Skeletal muscle satellite cell (primary cell): ENCODE data around the gene GPC5.

Source experiments
- H3K27me3 ChIP-seq: 2 replicates; pipeline ENCODE4 v1.7.0; 2013; ENCODE audit warnings: low read length; ENCODE audit not compliant: control insufficient read depth, insufficient read depth
- H3K36me3 ChIP-seq: 2 replicates; pipeline ENCODE4 v1.7.0; 2013; ENCODE audit warnings: mild to moderate bottlenecking, control low read depth, low read length; ENCODE audit not compliant: insufficient read depth
- H3K4me1 ChIP-seq: 2 replicates; pipeline ENCODE4 v1.7.0; 2013; ENCODE audit warnings: low read length; ENCODE audit not compliant: control insufficient read depth, insufficient read depth
- H3K4me2 ChIP-seq: 2 replicates; pipeline ENCODE4 v1.7.0; 2013; ENCODE audit warnings: mild to moderate bottlenecking, low read length
- H3K4me3 ChIP-seq: 2 replicates; pipeline ENCODE4 v1.7.0; 2013; ENCODE audit warnings: low read length
- H3K9ac ChIP-seq: 2 replicates; pipeline ENCODE4 v1.7.0; 2013; ENCODE audit warnings: mild to moderate bottlenecking, low read depth, low read length, moderate library complexity
- H3K9me3 ChIP-seq: replicated peaks from 2 replicates; pipeline ENCODE4 v1.7.0; 2013; ENCODE audit warnings: mild to moderate bottlenecking, control low read depth, low read length

The GPC5 gene

GRCh38 chr13:91902291-91902690 is 503.9 kb downstream of the GPC5 start:
- H3K4me2 ChIP-seq, result no peak overlapping the region
- H3K27me3 ChIP-seq, result no peaks in the 10 kb centered on the region
- H3K4me3 ChIP-seq, result no peak overlapping the region
- no peaks in the 10 kb centered on the region for H3K4me1 ChIP-seq
- H3K36me3 ChIP-seq, result no peaks in the 10 kb centered on the region
- no peak overlapping the region for H3K9ac ChIP-seq
- no peaks in the 10 kb centered on the region for H3K9me3 ChIP-seq

- Histone ChIP-seq H3K9me3 (no peaks in the 10 kb centered on the region), H3K27me3 (no peaks in the 10 kb centered on the region), H3K4me1 (no peaks in the 10 kb centered on the region), H3K36me3 (no peaks in the 10 kb centered on the region), H3K9ac (no peak overlapping the region), H3K4me2 (no peak overlapping the region), H3K4me3 (no peak overlapping the region)
These were observed 505.6 kb downstream of the GPC5 start for GRCh38 chr13:91904005-91904404.

GRCh38 chr13:91904597-91904996 is 506.2 kb downstream of the GPC5 start:
- Histone ChIP-seq H3K27me3 (no peaks in the 10 kb centered on the region), H3K9ac (no peak overlapping the region), H3K4me3 (no peak overlapping the region), H3K36me3 (no peaks in the 10 kb centered on the region), H3K4me2 (no peak overlapping the region), H3K4me1 (no peaks in the 10 kb centered on the region), H3K9me3 (no peaks in the 10 kb centered on the region)

- no peaks in the 10 kb centered on the region for H3K27me3 ChIP-seq
- H3K9ac ChIP-seq, result no peak overlapping the region
- H3K4me3 ChIP-seq, result no peak overlapping the region
- H3K36me3 ChIP-seq, result no peaks in the 10 kb centered on the region
- no peaks in the 10 kb centered on the region for H3K9me3 ChIP-seq
- H3K4me2 ChIP-seq, result no peak overlapping the region
- no peaks in the 10 kb centered on the region for H3K4me1 ChIP-seq
These were observed 509.0 kb downstream of the GPC5 start for GRCh38 chr13:91907398-91907797.

- no peak overlapping the region for H3K9ac ChIP-seq
- H3K4me2 ChIP-seq, result no peak overlapping the region
- H3K36me3 ChIP-seq, result no peaks in the 10 kb centered on the region
- no peak overlapping the region for H3K4me3 ChIP-seq
- H3K9me3 ChIP-seq, result no peaks in the 10 kb centered on the region
- H3K27me3 ChIP-seq, result no peaks in the 10 kb centered on the region
- H3K4me1 ChIP-seq, result no peaks in the 10 kb centered on the region
These were observed 511.2 kb downstream of the GPC5 start for GRCh38 chr13:91909617-91910016.

GRCh38 chr13:91922969-91923592 is 524.7 kb downstream of the GPC5 start:
- Histone ChIP-seq H3K27me3 (no peaks in the 10 kb centered on the region), H3K4me3 (no peak overlapping the region), H3K36me3 (no peaks in the 10 kb centered on the region), H3K4me1 (no peaks in the 10 kb centered on the region), H3K9ac (no peak overlapping the region), H3K9me3 (peaks cover 2% of the 10 kb centered on the region), H3K4me2 (no peak overlapping the region)

- no peaks in the 10 kb centered on the region for H3K4me1 ChIP-seq
- no peaks in the 10 kb centered on the region for H3K36me3 ChIP-seq
- no peaks in the 10 kb centered on the region for H3K9me3 ChIP-seq
- H3K4me2 ChIP-seq, result no peak overlapping the region
- H3K9ac ChIP-seq, result no peak overlapping the region
- H3K27me3 ChIP-seq, result no peaks in the 10 kb centered on the region
- H3K4me3 ChIP-seq, result no peak overlapping the region
These were observed 532.3 kb downstream of the GPC5 start for GRCh38 chr13:91930687-91931086.

- Histone ChIP-seq H3K27me3 (no peaks in the 10 kb centered on the region), H3K4me1 (no peaks in the 10 kb centered on the region), H3K4me3 (no peak overlapping the region), H3K9me3 (no peaks in the 10 kb centered on the region), H3K4me2 (no peak overlapping the region), H3K9ac (no peak overlapping the region), H3K36me3 (no peaks in the 10 kb centered on the region)
These were observed 535.9 kb downstream of the GPC5 start for GRCh38 chr13:91934354-91934753.

GRCh38 chr13:91946498-91947070 is 548.2 kb downstream of the GPC5 start:
- H3K4me3 ChIP-seq, result no peak overlapping the region
- no peaks in the 10 kb centered on the region for H3K9me3 ChIP-seq
- no peak overlapping the region for H3K9ac ChIP-seq
- H3K4me2 ChIP-seq, result no peak overlapping the region
- H3K27me3 ChIP-seq, result no peaks in the 10 kb centered on the region
- no peaks in the 10 kb centered on the region for H3K36me3 ChIP-seq
- H3K4me1 ChIP-seq, result no peaks in the 10 kb centered on the region

GRCh38 chr13:91948736-91949135 is 550.3 kb downstream of the GPC5 start:
- no peaks in the 10 kb centered on the region for H3K27me3 ChIP-seq
- H3K36me3 ChIP-seq, result no peaks in the 10 kb centered on the region
- no peak overlapping the region for H3K4me3 ChIP-seq
- no peak overlapping the region for H3K9ac ChIP-seq
- H3K4me1 ChIP-seq, result no peaks in the 10 kb centered on the region
- H3K4me2 ChIP-seq, result no peak overlapping the region
- no peaks in the 10 kb centered on the region for H3K9me3 ChIP-seq

- no peak overlapping the region for H3K4me3 ChIP-seq
- H3K4me2 ChIP-seq, result no peak overlapping the region
- H3K36me3 ChIP-seq, result no peaks in the 10 kb centered on the region
- no peaks in the 10 kb centered on the region for H3K4me1 ChIP-seq
- H3K27me3 ChIP-seq, result no peaks in the 10 kb centered on the region
- H3K9me3 ChIP-seq, result no peaks in the 10 kb centered on the region
- no peak overlapping the region for H3K9ac ChIP-seq
These were observed 552.4 kb downstream of the GPC5 start for GRCh38 chr13:91950803-91951202.
